PC-9 (cell line): ENCODE results near the gene PTPRT. TPM values are rescaled to one million over a fixed set of nuclear protein-coding genes. Genes with fewer than 3 reads are reported as not detected.

ENCODE experiments used
- BruUV-seq: library from RNA; stranded (reverse); fragments of 400-500 nt; replicated peaks from 2 replicates; lab custom pipeline; 2021; lab: Mats Ljungman, UMichigan
- CTCF ChIA-PET: fragments of 300-600 bp; sonication (Branson Sonifier 250); formaldehyde crosslinking; loops from one replicate; lab custom pipeline; 2022; ENCODE audit warnings: antibody characterized with exemption; lab: Charles Lee
- POLR2A ChIA-PET: fragments of 300-600 bp; sonication (Branson Sonifier 250); formaldehyde crosslinking; loops from one replicate; lab custom pipeline; 2022; ENCODE audit warnings: antibody characterized with exemption; ENCODE audit not compliant: unreplicated experiment; lab: Charles Lee
- DNase-seq, 2 experiments: peaks; one replicate each; pipeline versions ENCODE4 v3.0.0 to v3.0.0-alpha.2; 2015 to 2022; ENCODE audit warnings: mixed read lengths in 1 of 2
- H2AFZ ChIP-seq: fragments of 200-600 bp; sonication (generic); 2 replicates; pipeline ENCODE4 v1.8.1; 2017; ENCODE audit warnings: antibody characterized with exemption
- H3F3A ChIP-seq: fragments of 200-600 bp; sonication (generic); 2 replicates; pipeline ENCODE4 v1.8.1; 2017; ENCODE audit warnings: antibody characterized with exemption, mild to moderate bottlenecking, low read depth; ENCODE audit not compliant: insufficient read depth
- H3K27ac ChIP-seq: fragments of 200-600 bp; sonication (generic); 2 replicates; pipeline ENCODE4 v1.6.1; 2016; ENCODE audit warnings: mixed run types
- H3K27me3 ChIP-seq: fragments of 200-600 bp; sonication (generic); 2 replicates; pipeline ENCODE4 v1.6.1; 2016; ENCODE audit warnings: low read depth, mixed run types; ENCODE audit not compliant: insufficient read depth
- H3K36me3 ChIP-seq: fragments of 200-600 bp; sonication (generic); 2 replicates; pipeline ENCODE4 v1.6.1; 2016; ENCODE audit warnings: low read depth, mixed run types
- H3K4me1 ChIP-seq: fragments of 200-600 bp; sonication (generic); replicated peaks from 2 replicates; pipeline ENCODE4 v1.6.1; 2016; ENCODE audit warnings: mixed run types; ENCODE audit not compliant: insufficient read depth
- H3K4me2 ChIP-seq: fragments of 200-600 bp; sonication (generic); 2 replicates; pipeline ENCODE4 v1.6.1; 2017; ENCODE audit warnings: mixed run types
- H3K4me3 ChIP-seq: fragments of 200-600 bp; sonication (generic); 2 replicates; pipeline ENCODE4 v1.6.1; 2016; ENCODE audit warnings: mixed run types
- H3K79me2 ChIP-seq: fragments of 200-600 bp; sonication (generic); 2 replicates; pipeline ENCODE4 v1.6.1; 2017; ENCODE audit warnings: low read depth, mixed run types
- H3K9me2 ChIP-seq: fragments of 200-600 bp; sonication (generic); 2 replicates; pipeline ENCODE4 v1.8.1; 2017; ENCODE audit warnings: mild to moderate bottlenecking; ENCODE audit not compliant: insufficient read depth
- H3K9me3 ChIP-seq: fragments of 200-600 bp; sonication (generic); 2 replicates; pipeline ENCODE4 v1.8.1; 2016; ENCODE audit warnings: low read depth; ENCODE audit not compliant: insufficient read depth
- H4K20me1 ChIP-seq: fragments of 200-600 bp; sonication (generic); 2 replicates; pipeline ENCODE4 v1.8.1; 2017; ENCODE audit not compliant: insufficient read depth
- CTCF ChIP-seq: fragments of 200-600 bp; sonication (generic); conservative IDR thresholded peaks from 2 replicates; pipeline ENCODE4 v1.6.1; 2017; ENCODE audit warnings: mixed run types, antibody characterized with exemption, mild to moderate bottlenecking, moderate library complexity
- EZH2 ChIP-seq: fragments of 200-600 bp; sonication (generic); IDR thresholded peaks from 2 replicates; pipeline ENCODE4 v1.8.0; 2017; ENCODE audit warnings: antibody characterized with exemption, low read depth
- intact Hi-C: fragments of 100-400 bp; cut with micrococcal nuclease; formaldehyde crosslinking; loops from one replicate; pipeline ENCODE4 v1.10.0; 2022; ENCODE audit not compliant: unreplicated experiment
- total RNA-seq: library from RNA; stranded (reverse); gene quantifications from 2 replicates; pipeline ENCODE4 v1.2.3, GENCODE V29; 2021

The PTPRT gene
- total RNA-seq, 1 experiment from 2014 or later: not detected

GRCh38 chr20:43137160-43137559, 52.5 kb downstream of the PTPRT start:
- ChIA-PET CTCF (no interaction called here), POLR2A (no interaction called here)
- no peak for DNase-seq
- Histone ChIP-seq H3K4me3 (no peak overlapping the region), H3F3A (no peaks in the 10 kb centered on the region), H3K4me2 (no peak overlapping the region), H4K20me1 (no peaks in the 10 kb centered on the region), H2AFZ (no peak overlapping the region), H3K9me3 (no peaks in the 10 kb centered on the region), H3K9me2 (no peaks in the 10 kb centered on the region), H3K4me1 (no peaks in the 10 kb centered on the region), H3K27me3 (peaks cover 58% of the 10 kb centered on the region), H3K79me2 (no peaks in the 10 kb centered on the region), H3K27ac (no peak overlapping the region), H3K36me3 (no peaks in the 10 kb centered on the region)
- BruUV-seq: no TSS peak
- intact Hi-C loops: no loop called here
- TF ChIP-seq EZH2: no peak
- no peak for TF ChIP-seq CTCF

GRCh38 chr20:43124241-43124640, 65.5 kb downstream of the PTPRT start:
- no peak overlapping the region for H3K4me3 ChIP-seq
- no peak overlapping the region for H3K27ac ChIP-seq
- TF ChIP-seq CTCF (no peak), EZH2 (no peak)
- H3K36me3 ChIP-seq: no peaks in the 10 kb centered on the region
- ChIA-PET POLR2A (no interaction called here), CTCF (no interaction called here)
- BruUV-seq: no TSS peak
- H3K27me3 ChIP-seq: peaks cover 42% of the 10 kb centered on the region
- no peaks in the 10 kb centered on the region for H3K9me2 ChIP-seq
- no peaks in the 10 kb centered on the region for H3F3A ChIP-seq
- intact Hi-C loops: no loop called here
- no peaks in the 10 kb centered on the region for H3K4me1 ChIP-seq
- no peak overlapping the region for H2AFZ ChIP-seq
- no peaks in the 10 kb centered on the region for H3K9me3 ChIP-seq
- no peaks in the 10 kb centered on the region for H4K20me1 ChIP-seq
- DNase-seq: no peak
- no peaks in the 10 kb centered on the region for H3K79me2 ChIP-seq
- H3K4me2 ChIP-seq: no peak overlapping the region

GRCh38 chr20:43123180-43123579, 66.5 kb downstream of the PTPRT start:
- Histone ChIP-seq H3K36me3 (no peaks in the 10 kb centered on the region), H2AFZ (no peak overlapping the region), H3K4me1 (no peaks in the 10 kb centered on the region), H3K27me3 (peaks cover 42% of the 10 kb centered on the region), H3K79me2 (no peaks in the 10 kb centered on the region), H3K4me3 (no peak overlapping the region), H3K27ac (no peak overlapping the region), H3K9me2 (no peaks in the 10 kb centered on the region), H3K4me2 (no peak overlapping the region), H4K20me1 (no peaks in the 10 kb centered on the region), H3K9me3 (no peaks in the 10 kb centered on the region), H3F3A (no peaks in the 10 kb centered on the region)
- ChIA-PET POLR2A (no interaction called here), CTCF (no interaction called here)
- TF ChIP-seq CTCF (no peak), EZH2 (no peak)
- no TSS peak for BruUV-seq
- no peak for DNase-seq
- intact Hi-C loops: no loop called here
